ENCODE data around the gene PGM5.

The PGM5 gene

DNA sequence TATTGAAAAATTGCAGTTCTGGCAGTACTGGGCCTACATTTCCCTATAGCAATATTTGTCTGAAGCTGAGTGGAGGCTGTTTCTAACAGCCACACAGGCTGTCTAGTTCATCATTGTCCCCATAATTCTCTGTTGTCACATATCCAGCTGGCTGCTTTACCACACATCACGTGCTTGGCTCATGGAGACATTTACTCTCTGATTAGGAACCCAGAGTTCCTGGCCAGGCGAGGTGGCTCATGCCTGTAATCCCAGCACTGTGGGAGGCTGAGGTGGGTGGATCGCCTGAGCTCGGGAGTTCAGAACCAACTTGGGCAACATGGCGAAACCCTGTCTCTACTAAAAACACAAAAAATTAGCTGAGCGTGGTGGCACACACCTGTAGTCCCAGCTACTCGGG is 81.4 kb downstream of the PGM5 start:
- DNase-seq (ENCODE audit: low spot score), result no peak

DNA sequence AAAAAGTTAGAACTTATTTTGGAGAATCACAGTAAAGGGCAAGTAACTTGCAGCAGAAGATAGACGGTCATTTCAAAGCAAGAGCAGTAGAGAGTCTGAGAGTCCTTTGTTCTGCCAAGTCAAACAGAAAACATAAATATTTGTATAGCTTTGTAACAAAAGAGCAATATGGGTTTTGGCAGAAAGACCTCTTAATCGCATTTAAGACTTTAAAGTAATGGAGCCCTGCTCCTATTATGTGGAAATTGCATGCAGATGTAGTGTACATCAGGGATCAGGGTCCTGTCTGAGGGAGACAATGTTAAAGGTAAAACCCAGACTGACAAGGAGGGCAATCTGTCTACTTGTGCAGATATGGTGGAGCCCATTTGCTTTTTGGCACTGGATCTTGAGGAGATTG is 87.2 kb downstream of the PGM5 start:
- no peak for DNase-seq (ENCODE audit: low spot score)

DNA sequence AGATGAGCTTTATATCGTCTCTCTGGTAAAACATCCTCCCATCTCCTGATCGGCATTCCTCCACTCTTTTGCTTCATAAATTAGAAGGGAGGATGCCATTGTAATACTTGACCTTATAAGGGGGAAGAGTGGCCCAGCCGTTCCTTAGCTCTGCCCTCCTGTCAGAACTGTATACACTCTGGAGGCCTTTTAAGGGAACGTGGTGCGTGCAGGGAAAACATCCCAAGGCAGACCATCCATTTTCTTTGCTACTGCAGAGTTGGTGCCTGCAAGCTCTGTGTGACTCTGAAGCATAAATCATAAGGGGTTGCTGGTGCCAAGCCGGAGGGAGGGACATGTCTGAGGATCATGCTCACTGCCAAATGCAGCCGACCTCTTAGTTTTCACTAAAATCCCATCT is 90.4 kb downstream of the PGM5 start:
- no peak for DNase-seq (ENCODE audit: low spot score)

DNA sequence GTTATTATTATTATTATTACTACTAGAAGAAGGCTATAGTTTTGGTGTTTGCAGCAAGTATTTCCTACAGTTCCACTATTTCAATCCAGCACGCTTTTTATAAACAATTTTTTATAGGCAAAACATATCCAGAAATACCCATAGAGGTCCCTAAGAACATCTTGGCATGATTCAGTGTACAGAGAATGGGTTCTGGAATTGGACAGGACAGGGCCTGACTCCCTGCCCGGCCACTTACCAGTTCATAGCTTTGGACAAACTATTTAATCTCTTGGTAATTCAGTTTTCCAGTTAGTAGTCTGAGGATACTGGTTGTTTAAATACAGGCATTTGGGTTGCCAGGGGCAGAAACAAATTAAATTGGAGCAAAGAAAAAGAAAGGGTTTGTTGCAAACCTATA is 91.2 kb downstream of the PGM5 start:
- no peak for DNase-seq (ENCODE audit: low spot score)

DNA sequence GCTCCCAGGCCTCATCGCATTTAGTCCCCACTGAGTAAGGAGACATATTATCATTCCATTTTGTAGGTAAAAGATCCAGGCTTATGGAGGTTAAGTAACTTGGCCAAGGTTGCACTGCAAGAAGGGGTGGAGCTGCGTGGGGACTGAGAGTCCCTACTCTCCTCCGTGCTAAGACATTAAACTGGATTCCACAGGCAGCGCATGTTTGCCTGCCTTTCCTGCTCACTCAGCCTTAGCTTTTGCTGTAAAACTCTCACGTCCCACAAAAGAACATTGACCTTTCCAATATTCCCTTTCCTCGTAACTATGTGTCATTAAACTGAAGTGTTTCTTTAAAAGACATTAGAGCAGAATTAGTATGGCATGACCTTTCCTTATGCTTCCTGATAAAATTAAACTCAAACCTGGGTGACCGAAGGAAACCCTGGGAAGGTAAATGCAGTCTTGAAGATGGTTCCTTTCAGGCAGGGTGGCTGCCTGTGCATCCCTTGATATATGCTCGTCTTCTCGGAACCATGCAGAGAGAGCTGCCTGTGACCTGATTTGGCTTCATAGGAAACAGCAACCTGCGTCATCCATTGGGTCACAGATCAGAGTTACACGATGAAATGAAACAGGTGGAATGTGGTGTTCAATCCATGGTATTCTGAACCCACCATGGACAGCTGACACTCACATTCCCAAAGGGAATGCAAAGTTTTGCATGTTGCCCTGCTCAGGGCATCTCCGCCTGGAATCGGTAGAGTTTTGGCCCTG is 98.3 kb downstream of the PGM5 start:
- DNase-seq (ENCODE audit: low spot score), result no peak

DNA sequence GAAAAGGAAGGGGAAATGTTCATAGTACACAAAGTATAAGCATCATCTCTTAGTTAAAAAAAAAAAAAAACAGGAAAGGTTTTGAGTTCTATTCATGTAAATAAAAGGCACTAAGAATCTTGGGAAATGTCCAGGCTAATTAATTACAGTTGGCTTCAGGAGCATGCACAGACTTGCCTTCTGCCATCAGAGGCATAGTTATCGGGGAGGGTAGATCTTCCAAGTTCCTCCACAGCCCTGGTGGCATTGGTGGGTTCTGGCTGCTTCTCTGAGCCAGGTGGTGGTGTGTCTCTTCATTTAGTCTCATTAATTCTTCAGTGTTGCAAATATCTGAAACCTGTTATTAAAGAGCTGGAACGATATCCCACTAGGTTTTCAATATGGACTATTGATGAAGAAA is 99.0 kb downstream of the PGM5 start:
- DNase-seq (ENCODE audit: low spot score), result no peak

DNA sequence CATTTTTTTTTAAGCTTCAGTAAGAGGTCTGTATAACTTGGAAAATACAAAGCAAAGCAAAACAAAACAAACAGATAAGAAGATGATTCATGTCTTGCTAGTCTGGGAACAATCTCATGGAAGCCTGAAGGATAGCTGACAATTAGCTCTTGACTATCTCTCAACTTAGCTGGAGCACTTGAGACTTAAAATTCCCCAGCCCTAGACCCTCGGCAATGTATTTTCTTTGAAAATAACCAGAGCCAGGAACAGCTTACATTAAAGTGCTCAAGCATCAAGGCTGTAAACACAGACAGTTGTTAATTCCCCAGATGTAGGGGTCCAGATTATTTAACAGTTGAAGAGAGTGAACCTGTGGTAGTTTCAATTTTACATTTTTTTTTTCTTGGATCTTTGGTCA is 101.4 kb downstream of the PGM5 start:
- DNase-seq (ENCODE audit: low spot score), result no peak

DNA sequence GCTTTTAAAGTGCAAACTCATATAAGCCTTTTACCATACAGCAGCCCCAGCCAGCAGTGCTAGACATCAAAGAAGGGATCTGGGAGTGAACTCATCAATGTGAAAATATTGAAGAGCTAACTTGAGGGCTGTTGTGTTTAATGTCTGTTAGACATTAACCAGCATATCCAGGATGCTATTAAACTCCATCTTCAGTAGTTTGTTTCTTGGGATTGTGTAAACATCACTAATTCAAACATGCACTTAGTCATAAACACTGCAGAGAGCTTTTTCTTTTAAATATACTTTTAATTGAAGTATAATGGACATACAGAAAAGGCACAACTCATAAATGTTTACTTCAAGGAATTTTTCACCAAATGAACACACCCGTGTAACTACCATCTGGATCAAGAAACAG is 102.5 kb downstream of the PGM5 start:
- DNase-seq (ENCODE audit: low spot score), result no peak

DNA sequence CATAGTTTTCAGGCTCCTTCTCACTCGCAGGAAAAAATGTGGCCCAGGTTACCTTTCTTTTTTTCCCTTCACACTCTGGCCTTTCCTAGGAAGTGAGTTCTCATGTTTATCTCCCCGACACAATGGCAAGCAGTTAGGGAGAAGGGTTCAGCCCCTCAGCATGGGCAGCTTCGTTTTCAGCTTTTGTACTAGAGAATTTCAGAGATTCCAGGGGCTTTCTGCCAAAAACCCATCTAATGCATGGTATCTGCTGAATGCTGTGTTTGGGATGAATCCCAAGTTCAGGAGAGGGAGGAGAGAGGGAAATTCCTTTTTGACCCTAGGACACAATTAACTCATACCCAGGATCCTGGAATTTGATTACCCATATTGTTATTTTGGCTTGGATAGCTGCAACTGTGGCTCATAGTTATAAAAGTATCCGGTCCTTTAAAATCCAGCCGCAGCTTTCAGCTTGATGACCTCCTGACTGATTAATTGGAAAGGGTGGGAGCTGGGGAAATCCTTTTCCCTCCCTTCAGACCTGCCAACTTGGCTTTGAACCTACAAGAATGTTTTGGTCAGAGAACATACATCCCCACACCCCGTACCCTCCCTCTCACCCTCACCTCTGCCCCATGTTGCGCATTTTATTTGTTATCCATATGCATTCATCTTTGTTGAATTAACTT is 105.8 kb downstream of the PGM5 start:
- no peak for DNase-seq (ENCODE audit: low spot score)

DNA sequence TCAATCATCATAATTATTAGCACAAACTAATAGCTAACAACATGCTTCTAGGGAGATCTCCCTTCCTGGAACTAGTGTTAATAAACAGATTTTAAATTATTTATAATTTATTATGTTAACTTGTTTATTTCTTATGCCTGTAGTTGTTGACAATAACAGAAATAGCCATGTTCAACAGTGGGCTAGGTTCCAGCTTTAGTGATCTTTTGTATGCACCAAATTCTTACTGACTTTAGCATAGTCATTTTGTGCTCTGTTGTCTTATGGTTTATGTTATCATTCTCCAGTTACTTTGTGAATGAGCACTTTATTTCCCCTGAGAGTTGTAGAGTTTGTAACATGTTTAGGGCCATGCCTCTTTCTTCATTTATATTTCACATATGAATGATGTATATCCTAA is 113.7 kb downstream of the PGM5 start:
- no peak for DNase-seq (ENCODE audit: low spot score)

DNA sequence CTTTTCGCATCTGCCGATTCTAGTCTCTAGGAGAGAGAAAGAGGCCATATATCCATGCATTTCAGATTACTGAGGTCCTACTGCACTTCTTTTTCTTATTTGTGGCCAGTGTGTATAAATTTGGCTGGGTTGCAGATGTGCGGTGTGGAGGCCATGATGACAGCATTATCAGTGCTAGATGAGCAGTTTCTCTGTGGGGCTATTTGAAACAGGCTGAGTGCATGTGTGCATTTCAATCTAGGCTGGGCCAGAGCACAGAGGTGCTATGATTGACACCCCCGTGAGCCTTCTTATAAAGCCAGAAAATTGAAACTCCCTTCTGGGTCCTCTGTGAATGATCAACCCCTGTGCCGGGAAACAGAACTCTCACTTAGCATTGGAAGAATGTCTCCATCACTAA is 114.2 kb downstream of the PGM5 start:
- no peak for DNase-seq (ENCODE audit: low spot score)

DNA sequence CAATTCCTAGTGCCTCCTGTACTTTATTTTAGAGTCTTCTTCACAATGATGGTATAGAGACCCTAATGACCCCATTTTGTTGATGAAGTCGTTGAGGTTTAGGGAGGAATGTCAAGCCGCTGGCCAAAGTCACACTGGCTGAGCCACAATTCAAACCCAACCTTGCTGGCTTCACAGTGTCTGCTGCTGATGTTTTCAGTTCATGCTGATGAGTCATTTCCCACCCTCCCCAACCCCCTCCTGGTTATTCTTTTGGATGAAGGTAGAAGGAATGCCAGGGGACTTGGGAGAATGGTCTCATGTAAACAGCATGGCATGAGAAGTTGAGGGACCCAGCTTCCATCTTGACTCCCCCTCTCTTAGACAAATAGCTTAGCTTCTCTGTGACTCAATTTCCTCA is 115.7 kb downstream of the PGM5 start:
- no peak for DNase-seq (ENCODE audit: low spot score)

DNA sequence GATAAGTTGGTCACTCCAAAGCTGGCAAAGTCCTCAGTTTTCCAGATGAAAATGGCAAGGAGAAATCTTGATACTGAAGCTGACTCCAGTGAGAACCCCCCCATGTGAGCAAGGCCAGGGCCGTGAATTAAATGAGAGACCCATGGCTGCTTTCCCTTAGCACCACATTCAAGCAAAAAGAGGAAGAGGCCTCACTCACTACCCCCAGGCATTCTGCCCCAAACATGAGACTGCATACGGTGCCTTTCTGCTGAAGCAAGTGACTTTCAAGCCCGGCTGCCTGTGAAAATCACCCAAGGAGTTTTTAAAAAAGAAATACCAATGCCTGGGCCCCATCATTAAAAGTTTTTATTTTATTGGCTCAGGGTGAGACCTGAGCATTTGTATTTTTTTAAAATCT is 117.4 kb downstream of the PGM5 start:
- no peak for DNase-seq (ENCODE audit: low spot score)

DNA sequence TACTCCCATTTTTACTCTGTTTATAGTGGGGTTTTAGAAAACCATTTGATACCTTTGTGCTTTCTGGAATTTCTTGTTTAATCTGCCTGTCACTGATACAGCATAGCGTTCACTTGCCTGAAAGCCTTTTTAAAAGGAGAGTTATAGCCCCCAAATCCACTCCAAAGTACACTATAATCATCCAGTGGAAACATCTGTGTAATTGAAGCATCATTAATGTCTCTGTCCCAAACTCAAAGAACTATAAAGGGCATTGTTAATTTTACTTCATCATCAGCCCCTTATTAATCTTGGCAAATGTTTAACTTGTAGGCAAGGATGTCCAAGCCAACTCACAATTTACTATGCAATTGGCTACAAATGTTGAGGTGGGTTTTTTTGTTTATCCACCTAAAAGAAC is 120.0 kb downstream of the PGM5 start:
- no peak for DNase-seq (ENCODE audit: low spot score)

DNA sequence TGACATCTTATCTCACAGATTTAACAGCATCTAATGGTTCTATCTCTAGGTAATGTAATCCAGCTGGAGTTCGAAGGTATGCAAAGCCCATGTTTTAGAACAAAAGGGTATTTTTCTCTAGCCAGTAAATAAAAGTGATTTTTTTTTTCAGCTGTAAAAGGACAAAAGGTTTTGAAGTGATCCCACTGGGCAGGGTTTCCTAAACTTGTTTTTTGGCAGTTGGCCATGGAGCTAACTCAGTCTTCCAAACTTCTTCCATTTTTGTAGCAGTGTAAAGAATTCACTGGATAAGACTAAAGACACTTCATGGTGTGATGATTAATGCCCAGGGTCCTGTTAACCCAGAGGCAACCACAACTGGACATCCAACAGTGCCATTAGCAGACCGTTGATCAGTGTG is 120.4 kb downstream of the PGM5 start:
- DNase-seq (ENCODE audit: low spot score), result no peak

DNA sequence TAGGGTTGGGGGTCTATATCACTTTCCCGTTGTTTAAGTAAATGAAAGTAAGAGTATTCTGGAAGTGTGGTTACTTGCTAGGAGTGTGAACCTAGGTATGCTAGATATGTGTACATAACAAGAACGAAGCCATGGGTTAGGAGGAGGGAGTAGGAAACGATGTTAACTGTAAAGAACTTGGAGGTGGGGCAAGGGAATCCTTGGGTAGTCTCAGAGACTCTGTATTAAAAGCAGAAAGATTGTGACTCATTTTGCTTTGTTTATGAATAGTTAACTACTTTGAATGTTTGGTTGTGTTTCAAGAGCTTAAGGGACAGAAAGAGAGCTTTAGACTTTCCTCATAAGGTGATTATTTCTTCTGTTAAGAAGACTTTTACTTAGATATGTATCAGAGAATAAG is 124.4 kb downstream of the PGM5 start:
- DNase-seq (ENCODE audit: low spot score), result no peak

DNA sequence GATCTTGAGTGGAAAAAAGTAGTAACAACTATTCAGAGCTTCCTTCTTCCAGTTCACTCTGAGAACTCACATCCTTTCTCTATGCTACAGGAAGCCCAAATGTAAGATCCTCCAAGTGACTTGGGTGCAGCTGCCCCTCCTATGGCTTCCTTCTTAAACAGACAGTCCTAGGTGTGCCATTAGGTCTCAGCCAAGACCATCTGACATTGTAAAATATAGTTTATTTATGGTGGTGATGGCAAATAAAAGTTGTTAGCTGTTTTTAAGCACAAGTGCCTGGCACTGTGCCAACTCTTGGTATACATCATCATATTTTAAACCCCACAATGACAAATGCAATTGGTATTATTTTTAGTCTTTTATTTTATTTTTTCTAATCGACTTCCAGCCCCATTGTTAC is 126.1 kb downstream of the PGM5 start:
- DNase-seq (ENCODE audit: low spot score), result no peak

DNA sequence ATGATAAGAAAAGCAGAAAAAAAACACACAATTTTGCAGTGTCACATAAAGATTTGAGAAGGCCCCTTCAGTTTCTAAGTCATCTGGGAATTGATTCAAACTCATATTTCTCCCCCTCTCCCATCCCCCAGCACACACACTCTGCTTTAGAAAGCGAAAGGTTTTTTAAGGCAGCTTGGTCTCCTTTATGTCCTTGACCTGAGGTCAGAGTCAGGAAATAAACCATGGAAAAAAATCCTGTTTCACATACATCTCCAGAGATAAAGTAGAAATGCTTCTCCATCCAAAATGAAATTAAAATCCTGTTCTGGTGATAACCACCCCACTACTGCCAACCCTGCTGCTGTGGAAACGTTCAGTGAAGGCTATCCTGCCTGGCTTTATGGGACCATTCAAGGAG is 131.7 kb downstream of the PGM5 start:
- no peak for DNase-seq (ENCODE audit: low spot score)

DNA sequence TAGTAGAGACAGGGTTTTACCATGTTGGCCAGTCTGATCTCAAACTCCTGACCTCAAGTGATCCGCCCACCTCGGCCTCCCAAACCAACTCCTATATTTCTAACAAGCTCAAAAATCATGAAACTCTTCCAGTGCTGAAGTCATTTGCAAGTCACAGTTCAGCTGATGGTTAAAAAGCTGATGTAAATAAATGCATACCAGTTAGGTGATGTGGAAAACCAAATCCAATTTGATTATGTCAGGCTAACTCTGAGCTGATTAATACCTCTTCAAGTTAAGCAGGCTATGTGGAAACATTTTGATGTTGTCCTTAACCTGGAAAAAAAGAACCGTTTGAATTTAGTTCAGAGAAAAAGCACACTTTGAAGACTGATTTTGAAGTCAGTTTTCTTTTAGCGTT is 133.2 kb downstream of the PGM5 start:
- no peak for DNase-seq (ENCODE audit: low spot score)

DNA sequence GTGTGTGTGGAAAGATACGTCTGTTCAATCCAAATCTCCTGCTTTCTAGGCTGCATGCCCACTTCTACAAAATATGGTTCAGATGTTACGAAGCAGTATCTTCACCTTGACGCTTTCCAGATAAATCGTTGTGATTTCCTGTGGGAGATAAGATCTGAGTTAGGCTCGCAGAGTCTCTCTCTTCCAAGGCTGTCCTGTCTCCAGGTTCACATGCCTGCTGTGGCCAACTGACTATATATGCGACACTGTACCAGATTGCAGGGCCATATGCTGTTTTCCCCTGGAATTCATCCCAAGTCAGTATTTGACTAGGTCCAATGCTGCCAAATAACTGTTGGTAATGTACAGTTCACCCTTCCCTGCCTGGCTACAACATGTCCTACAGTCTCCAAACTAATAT is 136.4 kb downstream of the PGM5 start:
- no peak for DNase-seq (ENCODE audit: low spot score)

DNA sequence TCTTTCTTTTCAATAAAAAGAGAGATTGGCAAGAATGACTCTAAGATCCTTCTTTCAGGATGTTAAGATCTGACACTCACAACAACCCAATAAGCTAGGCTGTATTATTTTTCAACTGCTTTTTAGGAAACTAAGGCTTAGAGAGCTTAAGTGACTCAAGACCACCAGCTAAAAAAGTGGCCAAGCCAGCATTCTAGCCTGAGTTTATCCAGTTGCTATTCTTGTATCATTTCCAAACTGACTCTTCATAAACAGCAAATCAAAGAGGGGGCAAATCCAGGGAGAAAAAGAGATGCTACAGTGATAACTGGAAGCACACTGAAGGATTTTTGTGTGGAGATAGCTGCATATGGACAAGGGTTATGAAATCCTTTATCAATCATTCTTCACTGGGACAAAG is 137.1 kb downstream of the PGM5 start:
- no peak for DNase-seq (ENCODE audit: low spot score)

DNA sequence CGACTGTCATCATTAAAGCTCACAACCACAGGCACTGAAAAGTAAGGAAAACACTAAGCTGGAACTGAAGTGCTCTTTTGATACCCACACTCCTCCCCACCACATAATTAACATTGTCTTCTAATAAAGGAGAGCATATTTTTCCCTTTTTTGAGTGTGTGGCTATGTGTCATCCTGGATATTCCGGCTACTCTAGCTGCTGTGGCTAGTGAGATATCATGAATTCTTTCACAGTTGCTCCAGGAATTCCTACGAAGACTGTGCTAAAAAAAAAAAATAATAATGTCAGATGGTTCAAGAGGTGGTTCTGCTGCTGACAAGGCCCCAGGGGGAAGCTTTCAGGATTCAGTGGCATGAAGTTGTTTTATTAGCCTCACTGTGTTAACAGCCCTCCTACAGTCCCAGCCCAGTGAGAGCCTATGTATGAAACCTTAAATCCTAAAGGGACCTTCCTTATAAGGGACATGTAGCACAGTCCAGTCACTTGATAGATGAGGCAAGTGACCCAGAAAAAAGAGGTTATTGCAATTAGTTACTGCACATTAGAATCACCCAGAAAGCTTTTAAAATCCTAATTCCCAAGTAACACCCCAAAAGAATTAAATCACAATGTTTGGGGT is 137.7 kb downstream of the PGM5 start:
- no peak for DNase-seq (ENCODE audit: low spot score)

DNA sequence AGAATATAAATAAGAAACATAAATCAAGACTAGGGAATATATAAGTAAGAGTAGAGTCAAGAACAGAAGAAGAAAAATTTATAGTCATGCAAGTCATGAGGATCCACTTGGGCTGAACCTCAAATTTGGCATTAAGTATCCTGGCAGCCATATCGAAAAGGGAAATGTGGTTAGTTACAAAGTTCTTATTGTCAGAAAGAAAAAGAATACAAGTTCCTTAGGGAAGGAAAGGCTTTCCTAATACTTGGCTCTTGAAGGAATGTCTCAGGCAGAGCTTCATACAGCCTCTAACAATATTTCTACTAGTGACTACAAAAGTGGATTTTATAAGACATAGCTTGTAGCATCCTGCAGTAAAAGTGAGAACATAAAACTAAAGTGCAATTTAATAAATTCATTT is 138.8 kb downstream of the PGM5 start:
- no peak for DNase-seq (ENCODE audit: low spot score)

DNA sequence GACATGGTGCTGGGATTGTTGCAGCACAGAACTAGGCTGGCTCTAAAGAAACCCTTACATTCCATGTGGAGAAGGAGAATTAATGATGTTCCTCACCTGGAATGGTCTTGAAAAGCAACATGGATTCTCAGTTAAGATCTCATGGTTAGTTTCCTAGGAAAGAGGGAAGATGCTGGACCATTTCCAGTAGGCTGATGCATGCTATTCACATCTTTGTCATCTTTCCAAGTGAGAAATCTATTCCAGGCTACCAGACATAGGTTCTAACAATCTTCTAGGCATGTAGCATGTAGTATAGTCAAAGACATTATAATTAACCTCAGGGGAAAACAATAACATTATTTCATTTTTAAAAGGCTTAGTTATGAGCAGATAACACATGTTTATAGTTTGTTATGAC is 139.9 kb downstream of the PGM5 start:
- no peak for DNase-seq (ENCODE audit: low spot score)
